H7 (cell line): ENCODE results near the gene KLHL21. TPM values are rescaled to one million over a fixed set of nuclear protein-coding genes. Genes with fewer than 3 reads are reported as not detected.

Source experiments
- DNase-seq: peaks from one replicate; pipeline ENCODE4 v3.0.0; 2012
- H3K27me3 ChIP-seq: 2 replicates; pipeline ENCODE4 v1.6.0; 2011; ENCODE audit warnings: mild to moderate bottlenecking, low read length; ENCODE audit not compliant: control insufficient read depth, insufficient read depth
- H3K36me3 ChIP-seq: replicated peaks from 2 replicates; pipeline ENCODE4 v1.5.1; 2011; ENCODE audit warnings: low read length; ENCODE audit not compliant: control insufficient read depth, insufficient read depth
- H3K4me3 ChIP-seq: 2 replicates; pipeline ENCODE4 v1.5.1; 2011; ENCODE audit warnings: low read depth, mild to moderate bottlenecking, control low read depth, low read length, moderate library complexity; ENCODE audit not compliant: insufficient read depth
- total RNA-seq: library from RNA; depleted of rRNA; stranded (reverse); fragments of >200 nt; shearing (Covaris generic); gene quantifications from 2 replicates; pipeline ENCODE4 v1.2.3, GENCODE V29; 2014; rRNA removed

Gene KLHL21
- total RNA-seq, 1 experiment from 2014 or later = 35.0 TPM

GRCh38 chr1:6546326-6546725 lies 56.3 kb downstream of the KLHL21 start:
- Histone ChIP-seq H3K27me3 (no peaks in the 10 kb centered on the region), H3K4me3 (no peak overlapping the region), H3K36me3 (peaks cover 39% of the 10 kb centered on the region)
- DNase-seq = no peak

- no peak overlapping the region for H3K4me3 ChIP-seq
- H3K27me3 ChIP-seq = no peaks in the 10 kb centered on the region
- H3K36me3 ChIP-seq = peaks cover 37% of the 10 kb centered on the region
- no peak for DNase-seq
Measured at GRCh38 chr1:6545276-6546112, 57.2 kb downstream of the KLHL21 start.

DNA sequence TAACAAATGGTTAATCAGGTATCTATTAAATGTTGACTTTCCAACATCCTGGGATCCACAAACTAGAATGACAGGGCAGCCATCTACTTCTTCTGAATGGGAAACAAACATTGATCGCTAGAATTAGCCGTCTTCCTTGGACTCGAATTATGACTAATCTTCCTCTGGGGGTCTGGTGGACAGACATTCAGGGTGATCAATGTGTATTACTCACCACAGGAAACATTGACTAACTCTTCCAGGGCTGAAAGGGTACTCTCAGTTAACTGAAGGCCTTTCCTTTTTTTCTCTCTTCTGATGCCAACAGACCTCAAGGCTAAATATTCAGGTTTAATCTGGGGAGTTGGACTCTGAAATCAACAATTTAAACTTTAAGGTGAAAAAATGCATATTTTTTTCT lies 57.8 kb downstream of the KLHL21 start:
- DNase-seq = no peak
- peaks cover 35% of the 10 kb centered on the region for H3K36me3 ChIP-seq

More for the DNA sequence above, 57.8 kb downstream of the KLHL21 start:
- H3K4me3 ChIP-seq = no peak overlapping the region
- no peaks in the 10 kb centered on the region for H3K27me3 ChIP-seq

Other genes starting within 250 kb of the KLHL21 start
- 68.9 and 76.3 TPM in 2 replicates for gene ACOT7, start 209.1 kb downstream of the KLHL21 start, total RNA-seq
- gene HES2, start 182.9 kb downstream of the KLHL21 start, total RNA-seq = 0.04 and 0.62 TPM in 2 replicates
- gene ESPN, start 178.1 kb downstream of the KLHL21 start, total RNA-seq = 8.7 and 9.3 TPM in 2 replicates
- gene TNFRSF25, start 136.7 kb downstream of the KLHL21 start, total RNA-seq = 5.4 and 15.7 TPM in 2 replicates
- 17.2 and 27.4 TPM in 2 replicates for gene PLEKHG5, start 111.2 kb downstream of the KLHL21 start, total RNA-seq
- 32.7 and 37.2 TPM in 2 replicates for gene NOL9, start 48.4 kb downstream of the KLHL21 start, total RNA-seq
- 0.10 and 0.15 TPM in 2 replicates for gene TAS1R1, start 47.6 kb downstream of the KLHL21 start, total RNA-seq
- 40.3 and 40.4 TPM in 2 replicates for gene ZBTB48, start 22.9 kb downstream of the KLHL21 start, total RNA-seq
- 36.6 and 44.5 TPM in 2 replicates for gene PHF13, start 10.9 kb upstream of the KLHL21 start, total RNA-seq
- 47.7 and 62.9 TPM in 2 replicates for gene THAP3, start 22.0 kb upstream of the KLHL21 start, total RNA-seq
- 75.8 and 79.9 TPM in 2 replicates for gene DNAJC11, start 98.9 kb upstream of the KLHL21 start, total RNA-seq
- 98.8 and 102 TPM in 2 replicates for gene CAMTA1, start 182.6 kb upstream of the KLHL21 start, total RNA-seq